Measurements from ENCODE around the gene NEURL2.

The NEURL2 gene

DNA sequence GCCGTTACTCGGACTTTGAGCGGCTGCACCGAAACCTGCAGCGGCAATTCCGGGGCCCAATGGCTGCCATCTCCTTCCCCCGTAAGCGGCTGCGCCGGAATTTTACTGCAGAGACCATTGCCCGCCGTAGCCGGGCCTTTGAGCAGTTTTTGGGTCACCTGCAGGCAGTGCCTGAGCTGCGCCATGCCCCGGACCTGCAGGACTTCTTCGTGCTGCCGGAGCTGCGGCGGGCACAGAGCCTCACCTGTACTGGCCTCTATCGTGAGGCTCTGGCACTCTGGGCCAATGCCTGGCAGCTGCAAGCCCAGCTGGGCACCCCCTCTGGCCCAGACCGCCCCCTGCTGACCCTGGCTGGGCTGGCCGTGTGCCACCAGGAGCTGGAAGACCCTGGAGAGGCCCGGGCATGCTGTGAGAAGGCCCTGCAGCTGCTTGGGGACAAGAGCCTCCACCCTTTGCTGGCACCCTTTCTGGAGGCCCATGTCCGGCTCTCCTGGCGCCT, 50.3 kb downstream of the NEURL2 start:
- DNase-seq = no peak
